Uterus (tissue), 2 donors: Measurements from ENCODE around the gene LAMB2.

ENCODE experiments used
- CTCF ChIP-seq, 4 experiments: fragments of 200-600 bp in 2 of 4; fragments of 450-650 bp in 2 of 4; sonication (generic) in 2 of 4; IDR thresholded peaks; one replicate each; pipeline ENCODE4 v1.5.1; 2016 to 2019; ENCODE audit warnings: antibody characterized with exemption in 4 of 4, mild to moderate bottlenecking in 2 of 4, moderate library complexity in 1 of 4
- POLR2A ChIP-seq, 2 donors: fragments of 450-650 bp; IDR thresholded peaks; one replicate each; pipeline ENCODE4 v1.6.1; 2016; ENCODE audit warnings: antibody characterized with exemption in 2 of 2, mild to moderate bottlenecking in 1 of 2, moderate library complexity in 1 of 2

- TF ChIP-seq CTCF (IDR thresholded peaks at IDR 0.05) (peak in 2 of 4 experiments; percentile 11 to 26), POLR2A (IDR thresholded peaks at IDR 0.05) (peak; percentile 35 to 88)
Observed at GRCh38 chr3:49120438-49121131, 12.3 kb downstream of the LAMB2 start, which contains the start of gene USP19.
